ENCODE measurements around the gene CDRT15L2. TPM values are rescaled to one million over a fixed set of nuclear protein-coding genes. Genes with fewer than 3 reads are reported as not detected.

CDRT15L2 gene
- total and polyA plus RNA-seq, 9 of the 15 experiments (the other 6 are each of a cell fraction or from before 2014, with no cell fraction given) = not detected

DNA sequence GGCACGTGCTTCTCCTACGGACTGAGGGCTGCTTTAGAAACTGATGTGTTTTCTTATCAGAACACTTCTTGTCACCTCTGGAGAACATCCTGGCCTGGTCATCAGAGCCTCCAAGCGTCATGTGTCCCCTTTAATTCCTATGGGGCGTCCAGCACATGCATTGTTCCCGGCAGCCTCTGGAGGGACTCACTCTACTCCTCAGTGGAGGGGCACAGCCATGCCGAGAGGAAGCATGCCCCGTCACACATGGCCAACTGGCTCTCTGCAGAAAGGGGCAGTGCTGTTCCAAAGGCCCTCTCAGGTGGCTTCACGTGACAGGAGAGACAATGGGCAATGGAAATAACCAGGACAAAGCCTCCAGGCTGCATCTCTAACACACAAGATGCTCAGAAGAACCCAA is 31.8 kb downstream of the CDRT15L2 start (continued):
- TF ChIP-seq, protein P1, sequence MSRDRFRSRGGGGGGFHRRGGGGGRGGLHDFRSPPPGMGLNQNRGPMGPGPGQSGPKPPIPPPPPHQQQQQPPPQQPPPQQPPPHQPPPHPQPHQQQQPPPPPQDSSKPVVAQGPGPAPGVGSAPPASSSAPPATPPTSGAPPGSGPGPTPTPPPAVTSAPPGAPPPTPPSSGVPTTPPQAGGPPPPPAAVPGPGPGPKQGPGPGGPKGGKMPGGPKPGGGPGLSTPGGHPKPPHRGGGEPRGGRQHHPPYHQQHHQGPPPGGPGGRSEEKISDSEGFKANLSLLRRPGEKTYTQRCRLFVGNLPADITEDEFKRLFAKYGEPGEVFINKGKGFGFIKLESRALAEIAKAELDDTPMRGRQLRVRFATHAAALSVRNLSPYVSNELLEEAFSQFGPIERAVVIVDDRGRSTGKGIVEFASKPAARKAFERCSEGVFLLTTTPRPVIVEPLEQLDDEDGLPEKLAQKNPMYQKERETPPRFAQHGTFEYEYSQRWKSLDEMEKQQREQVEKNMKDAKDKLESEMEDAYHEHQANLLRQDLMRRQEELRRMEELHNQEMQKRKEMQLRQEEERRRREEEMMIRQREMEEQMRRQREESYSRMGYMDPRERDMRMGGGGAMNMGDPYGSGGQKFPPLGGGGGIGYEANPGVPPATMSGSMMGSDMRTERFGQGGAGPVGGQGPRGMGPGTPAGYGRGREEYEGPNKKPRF (IDR thresholded peaks at IDR 0.05; ENCODE audit: low read depth, low read length) = no peak
- TF ChIP-seq RBBP5 (IDR thresholded peaks at IDR 0.05; ENCODE audit: borderline replicate concordance, insufficient read depth, low read length, poor library complexity, severe bottlenecking) (no peak), NR4A1 (CRISPR knock-in tag; IDR thresholded peaks at IDR 0.05) (no peak), NR4A1 (tag; IDR thresholded peaks at IDR 0.05) (no peak), TBP (optimal IDR thresholded peaks at IDR 0.05; ENCODE audit: low read depth, low read length) (no peak), MYC (IDR thresholded peaks at IDR 0.05; ENCODE audit: low read depth, low read length) (no peak), MYC (CRISPR knock-in tag; IDR thresholded peaks at IDR 0.05; ENCODE audit: borderline replicate concordance, low read depth) (no peak), SMARCA5 (IDR thresholded peaks at IDR 0.05) (no peak), RBM25 (IDR thresholded peaks at IDR 0.05; ENCODE audit: low read depth, low read length, severe bottlenecking) (no peak)

DNA sequence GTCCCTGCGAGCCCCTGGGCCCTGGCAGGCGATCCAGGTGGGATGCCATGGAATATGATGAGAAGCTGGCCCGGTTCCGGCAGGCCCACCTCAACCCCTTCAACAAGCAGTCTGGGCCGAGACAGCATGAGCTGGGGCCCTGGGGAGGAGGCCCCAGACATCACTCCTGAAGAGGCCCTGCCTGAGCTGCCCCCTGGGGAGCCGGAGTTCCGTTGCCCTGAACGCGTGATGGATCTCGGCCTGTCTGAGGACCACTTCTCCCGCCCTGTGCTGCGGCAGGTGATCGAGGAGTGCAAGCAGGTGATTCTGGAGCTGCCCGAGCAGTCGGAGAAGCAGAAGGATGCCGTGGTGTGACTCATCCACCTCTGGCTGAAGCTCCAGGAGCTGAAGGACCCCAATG is 33.1 kb downstream of the CDRT15L2 start:
- Histone ChIP-seq H3K4me2 (ENCODE audit: insufficient read depth, low read length) (no peak overlapping the region), H3K4me1 (replicated peaks in 1 of 2; ENCODE audit: control insufficient read depth in 2 of 2, insufficient read depth in 2 of 2, low read length in 2 of 2) (no peaks in the 10 kb centered on the region), H3K27me3 (ENCODE audit: control insufficient read depth in 2 of 2, insufficient read depth in 2 of 2, low read length in 2 of 2) (peaks cover 0 to 27% of the 10 kb centered on the region in 2 experiments; a peak in 3 of 5 replicates), H4K20me1 (replicated peaks; ENCODE audit: control insufficient read depth, insufficient read depth, low read length) (no peaks in the 10 kb centered on the region), H2AFZ (ENCODE audit: low read depth, low read length) (no peak overlapping the region), H3K4me3 (no peak overlapping the region), H3K36me3 (ENCODE audit: control insufficient read depth, insufficient read depth, low read length) (no peaks in the 10 kb centered on the region), H3K27ac (ENCODE audit: extremely low read depth, low read depth, low read length) (no peak overlapping the region), H3K79me2 (ENCODE audit: control insufficient read depth, insufficient read depth, low read length) (no peaks in the 10 kb centered on the region), H3K9me3 (replicated peaks; ENCODE audit: control insufficient read depth, insufficient read depth, low read depth, low read length) (no peaks in the 10 kb centered on the region), H3K9ac (ENCODE audit: insufficient read depth in 1 of 2, low read depth in 2 of 2, low read length in 2 of 2) (no peak overlapping the region), H3K9me1 (ENCODE audit: control insufficient read depth, insufficient read depth, low read length) (no peaks in the 10 kb centered on the region)
- in situ Hi-C loops (cut with MboI) (no loop called here), intact Hi-C loops (cut with micrococcal nuclease) (no loop called here)
- DNase-seq (ENCODE audit: extremely low read depth in 1 of 4, low spot score in 3 of 4) (no peak), ATAC-seq (no peak), FAIRE-seq (no peak)
- WGBS (ENCODE audit: insufficient coverage, low coverage, missing lambda C conversion rate) = 2% methylated on average over 10 of the region's 16 CpGs
- no peak for TF ChIP-seq TRIM24 (IDR thresholded peaks at IDR 0.05)
- TF ChIP-seq, protein P2, sequence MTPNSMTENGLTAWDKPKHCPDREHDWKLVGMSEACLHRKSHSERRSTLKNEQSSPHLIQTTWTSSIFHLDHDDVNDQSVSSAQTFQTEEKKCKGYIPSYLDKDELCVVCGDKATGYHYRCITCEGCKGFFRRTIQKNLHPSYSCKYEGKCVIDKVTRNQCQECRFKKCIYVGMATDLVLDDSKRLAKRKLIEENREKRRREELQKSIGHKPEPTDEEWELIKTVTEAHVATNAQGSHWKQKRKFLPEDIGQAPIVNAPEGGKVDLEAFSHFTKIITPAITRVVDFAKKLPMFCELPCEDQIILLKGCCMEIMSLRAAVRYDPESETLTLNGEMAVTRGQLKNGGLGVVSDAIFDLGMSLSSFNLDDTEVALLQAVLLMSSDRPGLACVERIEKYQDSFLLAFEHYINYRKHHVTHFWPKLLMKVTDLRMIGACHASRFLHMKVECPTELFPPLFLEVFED (CRISPR knock-in tag; conservative IDR thresholded peaks at IDR 0.05) = no peak
- TF ChIP-seq ZFX (CRISPR knock-in tag; IDR thresholded peaks at IDR 0.05) = no peak
- TF ChIP-seq, protein P3, sequence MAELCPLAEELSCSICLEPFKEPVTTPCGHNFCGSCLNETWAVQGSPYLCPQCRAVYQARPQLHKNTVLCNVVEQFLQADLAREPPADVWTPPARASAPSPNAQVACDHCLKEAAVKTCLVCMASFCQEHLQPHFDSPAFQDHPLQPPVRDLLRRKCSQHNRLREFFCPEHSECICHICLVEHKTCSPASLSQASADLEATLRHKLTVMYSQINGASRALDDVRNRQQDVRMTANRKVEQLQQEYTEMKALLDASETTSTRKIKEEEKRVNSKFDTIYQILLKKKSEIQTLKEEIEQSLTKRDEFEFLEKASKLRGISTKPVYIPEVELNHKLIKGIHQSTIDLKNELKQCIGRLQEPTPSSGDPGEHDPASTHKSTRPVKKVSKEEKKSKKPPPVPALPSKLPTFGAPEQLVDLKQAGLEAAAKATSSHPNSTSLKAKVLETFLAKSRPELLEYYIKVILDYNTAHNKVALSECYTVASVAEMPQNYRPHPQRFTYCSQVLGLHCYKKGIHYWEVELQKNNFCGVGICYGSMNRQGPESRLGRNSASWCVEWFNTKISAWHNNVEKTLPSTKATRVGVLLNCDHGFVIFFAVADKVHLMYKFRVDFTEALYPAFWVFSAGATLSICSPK (IDR thresholded peaks at IDR 0.05; ENCODE audit: borderline replicate concordance) = no peak
- no peak for TF ChIP-seq HDAC6 (IDR thresholded peaks at IDR 0.05; ENCODE audit: low read depth, low read length)
- no peak for TF ChIP-seq ZNF384 (IDR thresholded peaks at IDR 0.05; ENCODE audit: low read depth, low read length)
- BruUV-seq (replicated peaks) = no TSS peak
- ChIA-PET POLR2A (no interaction called here), CTCF (ENCODE audit: low intra/inter-chr PET ratio) (interaction anchor here (0.6 kb wide), 1 partner anchor 36 kb away, joined by 3 read pairs; no protein-coding TSS in a partner anchor)
